IPS-11a (cell line): Measurements from ENCODE around the gene ENHO.

Source experiments
- H3K4me3 ChIP-seq: one replicate; pipeline ENCODE4 v1.5.1; 2013; ENCODE audit warnings: low read depth, low read length, control low read depth

Gene ENHO

DNA sequence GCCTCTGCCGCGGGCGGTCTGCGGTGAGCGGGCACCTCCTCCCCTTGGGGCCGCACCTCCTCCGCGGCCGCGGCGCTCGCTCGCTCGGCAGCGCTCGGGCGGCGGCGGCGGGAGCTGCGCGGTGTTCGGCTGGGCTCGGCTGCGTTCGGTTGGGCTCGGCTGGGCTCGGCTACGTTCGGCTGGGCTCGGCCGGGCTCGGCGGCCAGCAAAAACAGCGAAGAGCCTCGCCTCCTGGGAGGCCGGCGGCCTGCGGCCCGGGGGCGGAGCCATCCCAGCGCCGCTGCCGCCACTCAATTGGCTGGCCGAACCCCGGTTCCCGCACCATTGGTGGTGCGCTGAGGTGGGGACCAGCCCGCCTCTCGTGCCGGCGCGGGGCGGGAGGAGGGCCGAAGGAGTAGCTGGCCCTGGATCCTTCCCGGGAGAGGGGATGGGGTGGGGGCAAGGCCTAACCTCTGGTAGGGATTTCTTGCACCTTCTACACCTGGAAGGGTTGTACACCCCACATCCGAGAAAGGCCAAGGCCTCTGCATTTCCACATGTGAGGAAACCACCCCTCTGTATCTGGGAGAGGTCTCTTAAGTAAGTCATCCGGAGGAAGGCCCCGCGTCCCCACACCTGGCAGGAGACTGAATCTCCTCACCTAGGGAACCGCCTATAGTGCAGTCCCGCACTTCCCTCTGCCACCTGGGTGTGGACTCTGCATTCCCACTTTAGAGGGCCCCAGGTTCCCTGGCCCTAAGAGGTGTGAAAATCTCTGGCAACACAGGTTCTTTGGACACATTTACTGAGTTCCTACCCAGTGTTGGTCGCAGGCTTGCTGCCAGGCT lies at the start of gene ENHO:
ENHO (minus strand) TSS at position 20 of the 827 bp plus-strand sequence. CDS start 1,295 bp downstream, outside the sequence.
- H3K4me3 ChIP-seq, result peak within 1 kb of the TSS; percentile 53

- H3K4me3 ChIP-seq, result no peak overlapping the region
Observed at GRCh38 chr9:34572092-34572491, 49.3 kb upstream of the ENHO start.

DNA sequence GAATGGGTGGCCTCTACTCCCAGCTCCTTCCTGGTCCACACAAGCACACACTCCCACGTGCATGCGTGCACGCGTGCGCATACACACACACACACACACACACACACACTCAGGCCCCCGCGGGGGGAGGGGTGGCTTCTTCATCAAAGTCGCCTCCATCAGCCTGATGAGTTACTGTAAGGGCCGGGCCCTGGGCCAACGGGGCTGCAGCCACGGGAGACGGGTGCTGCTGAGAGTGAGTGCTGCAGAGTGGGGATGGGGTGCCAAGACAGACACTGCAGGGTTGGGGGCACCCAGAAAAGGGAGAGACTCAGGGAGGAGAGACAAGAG lies 48.7 kb upstream of the ENHO start:
- no peak overlapping the region for H3K4me3 ChIP-seq

GRCh38 chr9:34570809-34571480 lies 48.2 kb upstream of the ENHO start:
- no peak overlapping the region for H3K4me3 ChIP-seq

DNA sequence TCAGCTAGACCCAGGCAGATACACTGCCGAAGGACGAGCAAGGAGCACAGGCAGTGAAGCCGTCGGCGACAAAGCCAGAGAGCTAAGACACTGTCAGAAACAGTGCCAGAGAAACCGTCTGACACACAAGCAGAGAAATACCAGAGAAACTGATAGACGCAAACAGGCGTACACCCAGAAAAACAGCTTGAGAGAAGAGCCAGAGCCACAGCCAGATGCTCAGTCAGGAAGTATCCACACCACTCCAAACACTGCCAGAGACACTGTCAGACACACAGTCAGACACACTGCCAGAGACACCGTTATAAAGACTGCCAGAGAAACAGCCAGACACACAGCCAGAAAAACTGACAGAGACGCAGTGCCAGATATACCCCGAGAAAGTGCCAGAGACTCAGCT lies 47.6 kb upstream of the ENHO start:
- H3K4me3 ChIP-seq, result no peak overlapping the region

DNA sequence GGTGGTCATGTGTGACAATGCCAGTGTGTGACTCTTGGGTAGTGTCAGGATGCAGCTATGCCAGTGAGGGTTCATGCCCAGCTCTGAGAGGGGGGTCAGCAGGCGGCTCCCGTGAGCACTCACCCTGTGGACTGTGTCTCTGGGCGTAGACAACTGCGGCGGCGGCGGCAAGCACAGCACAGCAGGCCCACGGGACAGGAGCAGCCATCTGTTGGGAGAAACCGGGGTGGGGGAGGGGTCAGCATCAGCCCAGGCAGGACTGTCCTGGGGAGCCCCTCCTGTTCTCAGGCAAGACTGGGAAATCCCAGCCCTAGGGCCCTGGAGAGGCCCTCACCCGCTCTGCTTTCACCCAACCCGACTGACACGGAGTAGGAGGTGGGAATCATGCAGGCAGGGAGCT lies 46.0 kb upstream of the ENHO start:
- no peak overlapping the region for H3K4me3 ChIP-seq

DNA sequence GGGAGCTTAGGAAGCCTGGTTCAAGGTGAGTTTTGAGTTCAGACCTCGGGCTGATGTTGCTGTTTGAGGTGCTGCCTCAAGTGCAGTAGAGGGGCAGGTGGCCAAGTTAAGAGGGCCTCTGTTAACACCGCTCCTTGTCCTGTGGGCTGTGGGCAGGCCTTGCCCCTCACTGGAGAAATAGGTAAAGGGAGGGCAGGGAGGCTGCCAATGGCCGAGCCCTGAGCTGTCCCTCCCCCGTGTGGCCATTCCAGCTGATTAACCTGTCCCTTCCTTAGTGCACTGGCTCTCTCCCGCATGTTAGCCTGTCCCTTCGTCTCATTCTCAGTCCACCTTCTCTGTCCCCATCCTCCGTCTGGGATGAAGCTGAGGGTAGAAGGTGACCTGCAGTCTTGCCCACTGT lies 45.3 kb upstream of the ENHO start:
- H3K4me3 ChIP-seq, result no peak overlapping the region

- no peak overlapping the region for H3K4me3 ChIP-seq
Observed at GRCh38 chr9:34566972-34567371, 44.2 kb upstream of the ENHO start.

GRCh38 chr9:34566322-34566721 lies 43.5 kb upstream of the ENHO start:
- H3K4me3 ChIP-seq, result no peak overlapping the region

DNA sequence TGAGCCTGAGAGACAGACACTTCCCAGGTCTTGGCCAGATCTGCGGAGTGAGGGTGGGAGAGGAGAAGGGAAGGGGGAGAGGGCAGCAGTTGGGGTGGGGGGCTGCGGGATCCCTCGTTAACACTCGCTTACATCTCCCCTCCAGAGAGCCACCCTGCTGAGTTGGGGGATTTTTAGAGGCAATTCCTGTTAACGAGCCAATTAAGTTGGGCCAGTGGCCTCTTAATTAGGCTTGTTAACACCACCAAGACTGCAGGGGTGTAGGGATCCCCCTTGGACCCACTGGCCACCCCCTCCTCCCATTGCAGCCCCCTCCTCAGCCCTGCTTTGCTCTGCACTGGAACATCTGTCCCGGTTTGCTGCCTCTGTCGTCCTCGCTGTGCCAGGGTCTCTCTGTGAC lies 43.1 kb upstream of the ENHO start:
- H3K4me3 ChIP-seq, result no peak overlapping the region

- no peak overlapping the region for H3K4me3 ChIP-seq
Observed at GRCh38 chr9:34564617-34565016, 41.8 kb upstream of the ENHO start.

DNA sequence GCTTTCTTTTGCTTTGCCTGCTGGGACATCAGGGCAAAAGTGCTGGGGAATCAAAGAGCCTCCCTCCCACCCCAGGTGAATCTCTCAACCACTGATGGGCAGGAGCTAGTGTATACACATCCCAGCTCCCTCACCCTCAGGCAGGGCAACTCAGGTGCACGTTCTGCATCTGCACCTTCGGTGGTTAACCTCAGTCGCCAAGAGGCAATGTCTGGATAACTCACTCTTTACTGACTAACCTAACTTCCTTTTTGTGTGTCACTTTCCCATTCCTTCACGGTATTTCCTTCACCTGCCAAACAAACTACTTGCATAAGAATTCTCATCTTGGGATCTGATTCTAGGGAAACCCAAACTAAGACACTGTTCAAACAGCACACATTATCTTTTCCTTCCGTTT lies 40.5 kb upstream of the ENHO start:
- H3K4me3 ChIP-seq, result no peak overlapping the region

- H3K4me3 ChIP-seq, result no peak overlapping the region
Observed at GRCh38 chr9:34562135-34562745, 39.5 kb upstream of the ENHO start.

DNA sequence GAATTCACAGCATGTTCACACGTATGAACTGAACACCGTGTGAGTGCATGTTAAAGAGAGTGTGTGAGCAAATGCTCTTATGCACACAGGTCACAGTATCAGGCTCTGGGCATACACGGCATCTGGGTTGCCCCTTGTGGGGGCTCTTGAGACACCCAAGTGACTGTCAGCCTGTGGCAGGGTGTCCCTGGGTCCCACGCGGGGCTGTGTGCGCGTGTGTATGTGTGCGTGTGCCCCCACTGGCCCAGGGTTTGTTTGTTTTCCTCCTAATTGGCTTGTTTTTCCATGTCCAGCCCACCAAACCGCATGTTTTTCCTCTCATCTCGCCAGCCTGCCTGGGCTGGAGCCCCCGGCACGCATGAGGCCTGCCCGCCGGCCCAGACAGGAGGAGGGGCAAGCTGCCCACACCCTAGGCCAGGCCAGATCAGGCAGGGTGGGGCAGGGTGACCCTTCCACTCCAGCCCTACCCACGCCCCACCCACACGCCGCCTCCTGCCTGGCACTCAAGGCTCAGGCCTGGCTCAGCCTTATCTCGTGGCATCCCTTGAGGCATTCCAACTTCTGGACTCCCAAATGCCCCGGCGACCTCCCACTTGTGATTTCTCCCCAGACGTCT lies 37.9 kb upstream of the ENHO start:
- H3K4me3 ChIP-seq, result no peak overlapping the region

DNA sequence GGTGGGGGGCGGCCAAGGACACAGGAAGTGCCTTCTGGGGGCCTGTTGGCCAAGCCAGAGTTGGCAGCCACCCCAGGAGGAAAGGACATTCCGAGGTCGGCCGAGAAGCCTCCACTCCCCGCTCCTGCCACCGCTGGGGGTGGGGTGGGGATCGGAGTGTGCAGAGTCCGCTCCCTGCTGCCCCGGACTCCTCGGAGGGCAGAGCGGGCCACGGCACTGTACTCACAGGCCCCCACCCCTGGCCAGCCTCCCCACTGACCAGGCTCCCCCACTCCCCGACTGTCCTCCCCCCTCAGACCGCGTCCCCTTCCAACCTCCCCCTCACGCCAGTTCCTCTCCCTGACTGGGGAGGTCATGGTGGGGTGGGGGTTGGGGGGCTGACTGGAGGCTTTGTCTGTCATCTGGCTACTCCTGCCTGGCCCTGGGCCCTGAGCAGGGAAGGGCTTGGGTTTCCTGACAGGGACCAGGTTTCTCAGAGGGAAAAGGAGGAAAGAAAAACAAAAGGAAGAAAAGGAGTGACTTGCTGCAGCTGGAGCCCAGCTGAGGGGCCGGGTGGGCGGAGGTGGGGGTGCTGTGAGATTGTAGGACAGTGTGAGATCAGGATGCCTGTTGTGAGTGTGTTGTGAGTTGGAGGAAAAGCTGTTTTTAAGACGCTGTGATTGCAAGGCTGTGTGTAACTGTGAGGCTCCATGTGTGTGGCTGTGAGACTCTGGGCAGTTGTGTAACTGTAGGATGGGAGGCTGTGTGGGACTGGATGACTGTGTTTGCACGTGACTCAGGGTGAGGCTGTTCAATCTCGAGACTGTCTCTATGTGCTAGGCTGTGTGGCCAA lies 37.0 kb upstream of the ENHO start:
- H3K4me3 ChIP-seq, result no peak overlapping the region

DNA sequence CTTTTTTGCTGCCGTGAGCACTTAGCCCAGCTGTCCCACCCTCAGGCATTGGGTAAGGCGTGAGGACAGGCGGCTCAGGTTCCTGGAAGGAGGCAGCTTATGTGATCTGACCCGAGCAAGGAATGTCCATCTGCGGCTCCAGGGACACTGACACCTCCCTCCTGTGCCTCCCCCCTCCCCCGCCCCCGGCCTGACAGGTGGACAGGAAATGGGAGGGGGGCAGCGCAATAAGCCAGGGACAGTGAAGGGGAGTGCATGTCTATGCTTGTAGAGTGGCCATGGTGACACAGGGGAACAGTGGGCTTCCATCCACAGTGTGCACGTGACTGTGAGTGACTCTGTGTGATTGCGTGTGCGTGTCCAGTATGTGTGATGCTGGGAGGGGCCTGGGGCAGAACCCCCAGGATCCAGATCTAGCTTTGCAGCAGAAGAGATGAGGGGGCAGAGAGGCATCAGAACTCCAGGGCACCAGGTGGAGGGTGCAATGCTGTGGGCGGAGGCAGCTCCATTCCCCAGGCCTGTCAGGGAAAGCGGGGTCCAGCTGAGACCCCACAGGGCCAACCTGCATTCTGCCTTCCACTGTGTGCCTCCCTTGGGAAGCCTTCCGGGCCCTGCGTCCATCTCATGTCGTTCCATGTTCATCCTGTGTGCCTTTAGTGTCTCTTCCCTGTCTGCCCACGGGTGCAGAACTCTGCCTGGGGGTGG lies 36.3 kb upstream of the ENHO start:
- H3K4me3 ChIP-seq, result no peak overlapping the region

DNA sequence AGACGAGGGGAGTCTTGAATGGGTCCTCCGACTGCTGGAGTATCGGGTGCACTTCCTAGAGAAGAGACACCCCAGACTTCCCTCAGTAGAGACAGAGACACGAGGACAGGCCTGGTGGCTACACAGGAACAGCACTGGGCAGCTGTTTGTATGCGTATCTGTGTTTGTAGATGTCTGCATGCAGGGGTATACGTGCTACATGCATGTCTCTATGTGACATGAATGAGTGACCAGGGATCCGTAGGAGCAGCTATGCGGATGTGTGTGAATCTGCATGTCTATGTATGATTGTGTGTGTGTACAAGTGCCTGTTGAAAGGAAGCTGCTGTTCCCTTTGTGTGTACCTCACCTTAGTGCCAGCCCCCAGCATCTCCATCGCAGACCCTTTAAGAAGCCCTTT lies 35.6 kb upstream of the ENHO start:
- H3K4me3 ChIP-seq, result no peak overlapping the region

DNA sequence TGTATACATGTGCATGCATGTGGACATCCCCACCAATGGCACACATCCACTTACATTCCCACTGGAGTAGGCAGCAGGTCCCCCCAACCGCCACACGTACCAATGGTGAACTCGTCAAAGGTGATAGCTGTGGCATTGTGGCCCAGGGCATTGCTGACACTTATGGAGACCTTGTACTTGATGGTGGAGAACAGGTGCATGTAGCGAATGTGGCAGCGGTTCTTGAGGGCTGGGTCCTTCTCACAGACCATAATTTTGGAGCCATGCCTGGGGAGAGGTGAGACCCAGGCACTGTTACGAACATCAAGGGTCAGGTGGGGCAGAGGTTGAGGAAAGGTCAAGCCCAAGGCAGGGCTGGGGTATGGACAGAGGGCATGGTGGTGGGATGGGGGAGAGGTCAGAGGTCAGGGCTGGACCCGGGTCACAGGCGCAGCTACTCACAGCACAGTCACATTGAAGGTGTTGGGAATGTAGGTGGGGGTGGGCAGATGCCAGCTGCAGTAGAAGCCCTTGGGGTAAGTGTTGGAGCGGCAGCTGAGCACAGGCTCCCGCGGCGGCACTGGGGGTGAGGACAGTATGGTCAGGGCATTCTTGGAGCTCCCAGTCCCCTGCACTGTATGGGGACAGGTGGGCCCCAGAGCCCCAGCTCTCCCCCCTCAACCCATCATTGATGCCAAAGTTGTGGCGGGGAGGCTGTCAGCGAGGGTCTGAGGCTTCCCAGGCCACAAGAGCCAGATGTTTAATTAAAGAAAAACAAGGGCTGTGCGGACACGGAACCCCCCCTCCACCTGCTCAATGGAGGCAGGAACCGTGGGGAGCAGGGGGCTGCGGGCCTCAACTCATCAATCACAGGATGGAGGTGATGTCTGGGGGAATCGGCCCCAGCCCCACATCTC lies 34.9 kb upstream of the ENHO start:
- H3K4me3 ChIP-seq, result no peak overlapping the region

DNA sequence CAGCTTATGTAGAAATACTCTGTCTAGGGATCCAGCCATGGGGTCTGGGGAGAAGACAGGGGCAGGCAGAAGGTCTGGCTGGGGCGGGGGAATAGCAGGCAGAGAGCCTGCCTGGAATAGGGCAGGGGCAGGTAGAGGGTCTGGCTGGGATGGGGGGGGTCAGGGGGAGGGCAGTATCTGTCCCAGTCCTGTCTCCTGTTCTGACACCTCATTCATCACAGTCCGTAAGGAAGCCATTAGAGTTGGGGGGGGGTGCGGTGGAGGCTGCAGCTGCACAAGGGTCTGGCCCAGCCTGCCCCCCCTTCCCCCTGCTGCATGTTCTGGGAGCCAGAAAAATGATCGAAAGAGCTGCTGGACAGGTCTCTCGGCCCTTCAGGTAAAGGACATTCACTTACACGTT lies 34.2 kb upstream of the ENHO start:
- no peak overlapping the region for H3K4me3 ChIP-seq
